Activated T-helper 17 cell treated with anti-CD3 and anti-CD28 coated beads, Interleukin-2, amount 50 U/mL, for 72 hours (primary cell): Measurements from ENCODE around the gene TCEA2. TPM values are rescaled to one million over a fixed set of nuclear protein-coding genes. Genes with fewer than 3 reads are reported as not detected.

Experiments
- ATAC-seq: fragments of 150-1000 bp; cut with Tn5 transposase; replicated peaks from 2 replicates; pipeline ENCODE4 v1.10.0; 2021; ENCODE audit warnings: mild to moderate bottlenecking, moderate library complexity
- H3K27ac Mint-ChIP-seq: one replicate; pipeline ENCODE4 v1.8.0; 2022; ENCODE audit warnings: mixed read lengths
- H3K27me3 Mint-ChIP-seq: one replicate; pipeline ENCODE4 v1.8.0; 2022; ENCODE audit warnings: mixed read lengths
- H3K36me3 Mint-ChIP-seq: one replicate; pipeline ENCODE4 v1.8.0; 2022; ENCODE audit warnings: low read depth, mild to moderate bottlenecking, mixed read lengths
- H3K4me1 Mint-ChIP-seq: one replicate; pipeline ENCODE4 v1.8.0; 2022; ENCODE audit warnings: mixed read lengths
- H3K4me3 Mint-ChIP-seq: one replicate; pipeline ENCODE4 v1.8.0; 2022; ENCODE audit warnings: mild to moderate bottlenecking, mixed read lengths
- H3K9me3 Mint-ChIP-seq: one replicate; pipeline ENCODE4 v1.8.0; 2022; ENCODE audit warnings: mixed read lengths
- total RNA-seq, 2 donors: library from RNA; stranded (reverse); gene quantifications; one replicate each; pipeline ENCODE4 v1.2.3, GENCODE V29; 2022

The TCEA2 gene
- total RNA-seq, 2 donors from 2014 or later, result 52.0 to 79.9 TPM

DNA sequence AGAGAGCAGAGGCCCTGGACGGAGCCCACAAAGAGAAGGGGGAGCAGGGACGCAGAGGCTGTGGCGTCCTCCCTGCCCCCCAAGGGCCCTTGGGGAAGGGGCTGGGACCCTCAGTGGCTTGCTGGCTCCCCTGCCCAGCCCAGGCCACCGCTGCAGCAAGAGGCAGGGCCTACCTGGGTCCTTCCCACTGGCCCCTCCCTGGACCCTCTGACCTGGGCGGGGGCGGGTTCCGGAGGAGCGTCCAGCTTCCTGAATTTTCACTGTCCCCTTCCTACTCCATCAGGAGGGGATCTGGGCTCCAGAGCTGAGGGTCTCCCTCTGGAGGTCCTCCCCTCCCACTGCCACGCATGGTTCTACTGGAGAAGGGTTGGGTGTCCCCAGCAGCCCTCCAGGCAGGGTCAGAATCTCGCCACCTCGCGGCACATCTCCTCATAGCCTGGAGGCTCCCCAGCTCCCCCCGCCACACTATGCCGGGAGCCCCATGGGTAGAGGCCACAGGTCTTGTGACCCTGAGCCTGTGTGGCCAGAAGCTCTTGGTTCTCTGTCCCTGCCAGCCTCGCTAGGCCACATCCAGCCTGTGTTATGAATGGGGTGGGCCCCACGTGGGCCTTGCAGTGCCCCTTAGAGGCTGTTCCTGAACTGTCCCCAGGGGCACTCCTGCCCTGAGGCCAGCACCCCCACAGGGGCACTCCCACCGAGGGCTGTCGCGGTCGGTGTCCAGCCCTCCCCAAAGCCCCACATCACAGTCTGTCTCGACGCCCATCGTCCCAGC, 12.6 kb upstream of the TCEA2 start:
- Mint-ChIP-seq H3K4me3 (peak overlapping the region; percentile 17), H3K27ac (no peak overlapping the region), H3K36me3 (no peaks in the 10 kb centered on the region), H3K9me3 (no peaks in the 10 kb centered on the region), H3K4me1 (peaks cover 4% of the 10 kb centered on the region), H3K27me3 (peaks cover 30% of the 10 kb centered on the region)
- ATAC-seq, result no peak

DNA sequence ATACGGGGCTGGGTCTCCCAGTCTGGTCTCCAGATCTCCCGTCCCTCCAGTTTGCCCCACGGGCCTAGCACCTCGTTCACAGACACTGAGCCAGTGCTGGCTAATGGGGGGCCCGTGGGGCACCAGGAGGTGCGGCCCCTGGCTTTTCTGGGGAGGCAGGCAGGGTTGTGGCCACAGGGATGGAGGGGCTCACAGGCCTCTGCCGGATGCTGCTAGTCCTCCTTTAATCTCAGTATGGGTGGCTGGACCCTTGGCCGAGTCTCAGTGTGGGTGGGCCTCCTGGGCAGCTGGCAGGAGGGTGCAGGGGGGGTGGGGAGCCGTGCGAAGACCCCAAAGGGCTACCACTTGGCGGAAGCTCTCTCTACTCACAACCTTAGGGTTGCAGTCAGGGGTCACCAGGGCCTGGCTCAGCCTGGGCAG, 12.0 kb upstream of the TCEA2 start:
- no peak for ATAC-seq
- H3K27me3 Mint-ChIP-seq, result peaks cover 28% of the 10 kb centered on the region

DNA sequence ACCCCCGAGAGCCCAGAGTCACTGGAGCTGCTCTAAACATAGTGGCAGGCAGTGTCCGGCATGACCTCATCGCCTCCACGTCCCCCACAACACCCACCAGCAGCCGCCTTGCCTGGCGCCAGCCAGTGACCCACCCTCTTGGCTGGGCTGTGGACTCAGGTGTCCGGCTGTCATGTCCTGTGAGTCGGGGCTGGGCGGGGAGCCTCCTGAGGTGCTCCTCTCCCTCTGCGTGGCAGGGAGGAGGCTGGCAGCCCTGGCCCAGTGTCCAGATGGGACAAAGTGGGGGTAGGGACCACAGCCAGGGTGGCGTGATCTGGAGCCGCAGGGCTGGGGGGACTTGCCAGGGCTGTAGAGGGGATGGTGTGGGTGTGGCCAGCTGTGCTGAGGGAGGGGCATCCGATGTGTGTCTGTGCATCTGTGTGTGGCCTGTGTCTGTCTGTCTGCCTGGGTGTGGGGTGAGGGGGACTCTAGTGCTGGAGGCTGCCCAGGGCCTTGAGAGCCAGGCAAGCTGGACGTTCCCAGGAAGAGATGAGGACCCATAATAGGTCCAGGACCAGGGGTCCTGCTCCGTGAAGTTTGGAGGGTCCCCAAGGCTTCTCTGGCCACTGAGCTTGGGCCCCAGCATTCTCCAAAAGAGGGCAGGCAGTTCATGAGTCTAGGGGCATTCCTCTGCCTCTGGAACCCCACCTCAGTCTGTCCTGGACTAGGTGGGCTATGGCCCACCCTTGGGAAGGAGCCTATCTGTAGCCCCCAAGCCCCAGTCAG, 11.3 kb upstream of the TCEA2 start:
- Mint-ChIP-seq H3K27me3 (peaks cover 22% of the 10 kb centered on the region), H3K4me1 (peaks cover 4% of the 10 kb centered on the region), H3K4me3 (no peak overlapping the region), H3K27ac (no peak overlapping the region), H3K36me3 (no peaks in the 10 kb centered on the region), H3K9me3 (no peaks in the 10 kb centered on the region)
- no peak for ATAC-seq

More for the DNA sequence above, 12.0 kb upstream of the TCEA2 start:
- no peak overlapping the region for H3K27ac Mint-ChIP-seq
- no peak overlapping the region for H3K4me3 Mint-ChIP-seq
- H3K9me3 Mint-ChIP-seq, result no peaks in the 10 kb centered on the region
- no peaks in the 10 kb centered on the region for H3K36me3 Mint-ChIP-seq
- H3K4me1 Mint-ChIP-seq, result peaks cover 4% of the 10 kb centered on the region

DNA sequence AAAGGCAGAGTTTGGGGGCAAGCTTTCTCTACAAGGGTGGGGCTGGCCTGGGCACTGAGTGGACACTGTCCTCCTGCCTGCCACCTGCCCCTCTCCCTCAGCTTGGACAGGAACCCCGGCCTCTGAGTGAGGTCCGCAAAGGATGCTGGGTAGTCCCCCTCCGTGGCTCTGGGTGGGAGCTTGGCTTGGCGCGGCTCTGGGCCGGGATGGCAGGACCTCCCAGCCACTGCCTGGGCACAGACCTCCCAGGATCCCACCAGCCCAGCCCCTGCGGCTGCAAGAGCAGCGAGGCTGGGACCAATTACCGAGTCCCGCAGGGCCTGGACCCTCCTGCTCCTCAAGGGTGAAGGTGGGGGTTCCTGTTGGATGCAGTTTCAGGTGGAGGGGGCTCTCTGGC, 10.7 kb upstream of the TCEA2 start:
- H3K4me3 Mint-ChIP-seq, result no peak overlapping the region
- peaks cover 4% of the 10 kb centered on the region for H3K4me1 Mint-ChIP-seq
- H3K9me3 Mint-ChIP-seq, result no peaks in the 10 kb centered on the region
- H3K36me3 Mint-ChIP-seq, result no peaks in the 10 kb centered on the region
- no peak overlapping the region for H3K27ac Mint-ChIP-seq
- ATAC-seq, result no peak
- peaks cover 16% of the 10 kb centered on the region for H3K27me3 Mint-ChIP-seq

DNA sequence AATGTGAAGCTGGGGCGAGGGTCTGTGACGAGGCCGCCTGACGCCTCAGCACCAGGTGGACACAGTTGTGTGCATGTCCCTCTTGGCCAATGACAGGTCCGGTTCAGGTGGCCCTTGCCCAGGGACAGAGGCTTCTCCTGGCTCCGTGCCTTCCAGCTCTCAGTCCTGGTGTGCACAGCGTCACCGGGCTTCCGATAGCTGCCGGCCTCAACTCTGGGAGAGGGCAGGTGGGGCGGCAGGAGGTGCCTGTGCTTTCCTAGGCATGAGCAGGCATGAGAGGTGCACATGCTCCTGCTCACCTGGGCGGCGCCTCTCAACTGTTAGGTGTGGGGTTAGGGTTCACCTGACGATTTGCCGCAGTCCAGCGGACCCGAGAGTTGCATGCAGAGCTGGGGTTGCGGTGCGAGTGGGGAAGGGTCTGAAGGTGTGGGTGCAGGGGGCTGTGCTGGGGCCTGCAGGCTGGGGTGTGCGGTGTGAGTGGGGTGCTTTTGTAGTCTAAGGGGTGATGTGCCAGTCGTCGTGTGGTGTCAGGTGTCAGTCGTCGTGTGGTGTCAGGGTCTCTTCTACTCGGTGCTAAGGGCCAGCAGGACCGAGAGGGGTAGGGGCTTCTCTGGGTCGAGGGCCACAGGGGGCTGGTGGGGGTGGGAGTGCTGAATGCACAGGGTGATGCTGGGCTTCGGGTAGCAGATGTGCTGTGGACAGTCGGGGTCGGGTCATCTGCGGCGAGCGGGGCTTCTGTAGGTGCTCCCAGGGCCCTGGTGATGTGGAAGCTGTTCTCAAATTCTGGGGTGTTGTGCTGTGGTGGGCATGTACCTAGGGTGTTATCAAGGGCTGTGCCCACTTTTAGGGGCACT, 9.8 kb upstream of the TCEA2 start:
- H3K36me3 Mint-ChIP-seq, result peaks cover under 1% of the 10 kb centered on the region
- ATAC-seq, result no peak
- H3K27me3 Mint-ChIP-seq, result peaks cover 11% of the 10 kb centered on the region
- no peak overlapping the region for H3K4me3 Mint-ChIP-seq
- no peak overlapping the region for H3K27ac Mint-ChIP-seq
- no peaks in the 10 kb centered on the region for H3K9me3 Mint-ChIP-seq
- peaks cover 4% of the 10 kb centered on the region for H3K4me1 Mint-ChIP-seq

DNA sequence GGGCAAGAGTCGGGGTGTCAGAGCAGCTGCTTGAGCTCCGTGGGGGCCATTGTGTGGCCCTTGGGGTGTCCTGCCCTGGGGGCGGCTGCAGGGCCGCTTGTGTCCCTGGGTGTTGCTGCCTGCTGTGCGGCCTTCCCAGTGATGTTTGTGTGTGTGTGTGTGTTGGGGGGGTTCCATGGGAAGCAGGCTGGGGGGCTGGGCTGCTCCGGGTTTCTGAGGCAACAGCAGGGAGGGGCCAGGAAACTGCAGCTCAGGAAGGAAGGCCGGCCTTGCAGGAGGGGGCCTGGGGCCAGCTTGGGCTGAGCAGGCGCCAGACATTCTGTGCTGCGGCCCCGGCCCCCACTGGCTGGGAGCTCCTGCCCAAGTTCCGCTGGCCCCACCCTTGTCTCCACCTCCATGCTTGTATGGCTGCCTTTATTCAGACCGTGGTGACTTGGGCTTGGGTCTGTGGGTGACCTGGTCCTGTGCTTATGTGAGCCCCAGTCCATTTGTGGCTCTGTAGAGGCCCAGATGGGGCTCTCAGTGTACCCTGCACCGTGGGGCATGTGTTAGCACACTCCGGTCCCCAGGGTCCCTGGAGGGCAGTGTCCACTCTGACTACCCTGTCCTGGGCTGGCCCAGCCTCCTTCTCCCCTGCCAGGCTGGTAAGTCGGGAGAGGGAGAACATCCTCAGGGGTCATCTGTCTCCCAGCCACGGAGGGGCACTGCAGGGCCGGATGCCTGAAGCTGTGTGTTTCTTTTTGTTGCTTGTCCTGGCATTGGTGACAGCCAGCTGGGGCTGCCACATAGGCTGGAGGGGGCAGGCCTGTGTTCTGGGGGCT, 8.9 kb upstream of the TCEA2 start:
- peaks cover 11% of the 10 kb centered on the region for H3K27me3 Mint-ChIP-seq
- peaks cover 5% of the 10 kb centered on the region for H3K36me3 Mint-ChIP-seq
- H3K4me3 Mint-ChIP-seq, result no peak overlapping the region
- no peak overlapping the region for H3K27ac Mint-ChIP-seq
- peaks cover 4% of the 10 kb centered on the region for H3K4me1 Mint-ChIP-seq
- H3K9me3 Mint-ChIP-seq, result no peaks in the 10 kb centered on the region
- ATAC-seq, result no peak

DNA sequence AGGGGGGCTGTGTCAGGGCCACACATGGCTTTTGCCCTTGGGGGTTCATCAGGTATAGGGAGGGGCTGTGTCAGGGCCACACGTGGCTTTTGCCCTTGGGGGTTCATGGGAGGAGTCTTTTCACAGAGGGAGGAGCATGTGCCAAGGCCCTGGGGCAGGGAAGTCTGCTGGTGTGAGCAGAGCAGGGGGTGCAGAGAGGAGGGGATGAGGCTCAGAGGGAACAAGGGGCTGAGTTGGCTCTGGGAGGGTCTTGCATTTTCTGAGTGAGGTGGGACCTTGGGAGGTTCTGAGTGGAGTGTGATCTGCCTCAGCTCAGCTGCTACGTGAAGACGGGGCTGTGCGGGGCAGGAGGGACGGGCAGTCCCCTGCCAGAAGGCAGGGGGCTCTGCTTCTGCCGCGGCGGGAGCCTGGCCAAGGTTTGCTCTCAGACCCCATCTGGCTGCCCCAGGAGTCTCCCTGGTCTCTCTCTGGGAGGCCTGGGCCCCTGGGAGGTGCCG, 7.6 kb upstream of the TCEA2 start:
- Mint-ChIP-seq H3K4me1 (peaks cover 4% of the 10 kb centered on the region), H3K36me3 (peaks cover 5% of the 10 kb centered on the region), H3K4me3 (peak overlapping the region; percentile 14), H3K27me3 (peaks cover 11% of the 10 kb centered on the region), H3K9me3 (no peaks in the 10 kb centered on the region), H3K27ac (no peak overlapping the region)
- no peak for ATAC-seq

DNA sequence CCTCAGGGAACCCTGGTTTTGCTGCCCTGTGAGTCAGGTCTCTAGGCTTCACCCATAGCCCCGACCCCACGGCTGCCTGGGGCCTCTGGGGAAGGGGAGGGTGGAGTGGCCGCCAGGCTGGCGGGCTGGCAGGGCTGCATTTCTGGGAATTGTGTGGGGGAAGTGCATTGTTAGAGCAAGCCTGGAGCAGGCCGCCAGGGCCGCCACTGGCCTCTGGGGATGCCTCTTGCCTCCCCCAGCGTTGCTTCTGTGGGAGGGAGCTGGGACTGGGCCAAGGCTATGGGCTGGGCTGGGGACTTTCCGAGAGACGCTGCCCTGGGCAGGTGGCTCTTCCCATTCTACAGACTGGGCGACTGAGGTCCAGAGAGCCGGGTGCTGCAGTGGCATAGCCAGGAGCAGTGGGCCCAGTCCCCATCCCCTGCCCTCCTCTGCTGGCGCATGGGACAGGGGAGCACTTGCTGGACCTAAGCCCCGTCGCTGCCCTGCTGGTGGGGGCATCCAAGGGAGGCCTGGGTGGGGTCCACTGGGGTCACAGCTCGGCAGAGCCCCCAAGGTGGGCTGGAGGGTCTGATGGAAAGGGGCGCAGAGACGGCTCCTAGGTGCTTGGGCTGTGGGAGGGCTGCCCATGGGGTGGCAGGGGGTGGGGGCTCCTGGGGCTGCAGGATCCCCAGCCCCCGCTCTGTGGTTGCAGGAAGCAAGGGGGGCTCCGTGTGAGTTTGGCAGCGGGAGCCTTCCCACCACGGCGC, 6.9 kb upstream of the TCEA2 start:
- H3K9me3 Mint-ChIP-seq, result no peaks in the 10 kb centered on the region
- no peak overlapping the region for H3K27ac Mint-ChIP-seq
- peaks cover 8% of the 10 kb centered on the region for H3K27me3 Mint-ChIP-seq
- no peak for ATAC-seq
- no peak overlapping the region for H3K4me3 Mint-ChIP-seq
- peaks cover 5% of the 10 kb centered on the region for H3K36me3 Mint-ChIP-seq
- peaks cover 4% of the 10 kb centered on the region for H3K4me1 Mint-ChIP-seq

DNA sequence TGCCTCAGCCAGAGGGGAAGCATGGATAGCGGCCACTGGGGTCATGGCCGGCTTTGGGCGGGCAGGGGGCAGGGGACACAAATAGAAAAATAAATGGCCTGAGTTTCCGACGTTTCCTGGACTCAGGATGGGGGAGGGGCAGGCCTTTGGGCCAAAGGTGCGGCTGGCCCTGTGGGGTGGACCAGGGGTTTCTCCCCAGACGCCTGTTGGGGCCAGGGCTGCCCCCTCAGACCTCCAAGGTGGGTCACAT, 6.4 kb upstream of the TCEA2 start:
- peaks cover 8% of the 10 kb centered on the region for H3K27me3 Mint-ChIP-seq
- peaks cover 4% of the 10 kb centered on the region for H3K4me1 Mint-ChIP-seq
- H3K36me3 Mint-ChIP-seq, result peaks cover 5% of the 10 kb centered on the region
- H3K4me3 Mint-ChIP-seq, result peak overlapping the region; percentile 83
- H3K27ac Mint-ChIP-seq, result no peak overlapping the region
- ATAC-seq, result no peak
- no peaks in the 10 kb centered on the region for H3K9me3 Mint-ChIP-seq

DNA sequence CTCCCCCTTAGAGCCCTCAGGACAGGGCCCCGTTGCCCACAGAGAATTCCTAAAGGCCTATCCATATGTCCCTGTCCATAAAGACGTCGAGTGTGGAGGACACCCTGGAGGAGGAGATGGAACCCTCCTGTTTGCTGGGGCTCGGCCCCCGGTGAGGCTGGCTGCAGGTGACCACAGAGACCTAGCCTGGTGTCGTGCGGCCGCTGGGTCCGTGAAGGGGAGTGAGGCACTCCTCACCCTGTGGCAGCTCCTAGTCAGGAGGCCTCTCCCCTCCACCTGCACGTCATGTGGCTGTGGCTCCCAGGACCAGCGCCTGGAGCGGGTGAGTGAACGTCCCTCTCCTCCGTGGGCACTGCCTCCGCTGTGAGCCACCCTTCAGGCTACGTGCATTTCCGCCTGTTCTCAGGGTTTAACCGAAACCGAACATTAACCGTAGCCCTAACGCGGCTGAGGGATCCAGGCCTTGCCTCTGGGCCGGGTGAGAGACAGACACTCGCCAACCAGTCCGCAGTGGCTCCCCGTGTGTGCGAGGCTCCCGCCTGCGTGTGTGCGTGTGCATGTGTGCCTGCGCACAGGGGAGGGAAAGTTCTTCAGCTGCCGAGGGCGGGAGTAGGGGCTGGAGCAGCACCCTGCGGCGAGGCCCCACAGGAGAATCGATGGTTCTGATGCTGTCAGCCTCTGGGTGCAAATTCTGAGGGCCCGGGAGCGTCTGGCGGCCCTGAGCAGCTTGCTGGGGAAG, 5.9 kb upstream of the TCEA2 start:
- peak overlapping the region; percentile 76 for H3K27ac Mint-ChIP-seq
- peak overlapping the region; percentile 83 for H3K4me3 Mint-ChIP-seq
- H3K4me1 Mint-ChIP-seq, result peaks cover 4% of the 10 kb centered on the region
- peaks cover 8% of the 10 kb centered on the region for H3K27me3 Mint-ChIP-seq
- peaks cover 5% of the 10 kb centered on the region for H3K36me3 Mint-ChIP-seq
- ATAC-seq, result peak; percentile 69
- H3K9me3 Mint-ChIP-seq, result no peaks in the 10 kb centered on the region

DNA sequence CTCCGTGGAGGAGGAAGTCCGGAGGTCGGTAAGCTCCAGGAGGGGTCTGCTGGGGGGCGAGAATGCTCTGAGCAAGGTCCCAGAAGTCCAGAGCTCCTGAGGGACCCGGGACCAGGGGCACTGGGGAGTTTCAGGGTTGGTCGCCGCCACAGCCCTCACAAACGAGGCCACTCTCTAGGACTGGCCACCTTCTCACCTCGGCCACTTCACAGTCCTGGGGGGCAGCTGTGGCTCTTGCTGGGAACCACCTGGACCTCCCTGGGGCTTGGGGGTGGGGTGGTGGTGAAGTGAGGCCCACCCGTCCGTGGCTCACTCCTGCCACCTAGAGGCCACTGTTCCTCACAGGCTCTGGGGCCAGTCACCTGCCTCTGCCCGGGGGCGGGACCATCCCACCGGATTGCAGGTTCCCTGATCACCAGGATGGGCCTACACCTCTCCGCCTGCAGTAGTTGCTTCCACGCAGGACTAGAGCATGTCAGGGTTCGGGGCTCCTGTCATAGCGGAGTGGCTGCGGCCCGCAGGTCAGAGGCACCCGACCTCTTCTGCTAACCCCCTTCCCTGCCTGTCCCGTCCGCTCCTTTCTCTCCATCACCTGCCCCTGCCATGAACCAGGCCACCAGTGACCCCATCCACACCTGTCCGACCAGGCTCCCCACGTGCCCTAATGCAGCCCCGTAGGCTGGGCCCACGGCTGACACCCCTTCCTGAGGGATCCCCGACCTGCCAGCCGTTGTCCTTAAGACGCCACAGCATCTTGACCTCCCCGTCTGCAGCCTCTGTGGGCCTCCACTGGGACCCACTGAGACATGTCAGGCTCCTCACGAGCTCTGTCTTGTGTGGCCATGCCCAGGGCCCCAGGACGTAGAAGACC, 5.1 kb upstream of the TCEA2 start:
- H3K36me3 Mint-ChIP-seq, result peaks cover 5% of the 10 kb centered on the region
- no peaks in the 10 kb centered on the region for H3K9me3 Mint-ChIP-seq
- H3K27me3 Mint-ChIP-seq, result peaks cover 8% of the 10 kb centered on the region
- peak overlapping the region; percentile 83 for H3K4me3 Mint-ChIP-seq
- peaks cover 4% of the 10 kb centered on the region for H3K4me1 Mint-ChIP-seq
- peak overlapping the region; percentile 76 for H3K27ac Mint-ChIP-seq
- peak; percentile 79 for ATAC-seq

DNA sequence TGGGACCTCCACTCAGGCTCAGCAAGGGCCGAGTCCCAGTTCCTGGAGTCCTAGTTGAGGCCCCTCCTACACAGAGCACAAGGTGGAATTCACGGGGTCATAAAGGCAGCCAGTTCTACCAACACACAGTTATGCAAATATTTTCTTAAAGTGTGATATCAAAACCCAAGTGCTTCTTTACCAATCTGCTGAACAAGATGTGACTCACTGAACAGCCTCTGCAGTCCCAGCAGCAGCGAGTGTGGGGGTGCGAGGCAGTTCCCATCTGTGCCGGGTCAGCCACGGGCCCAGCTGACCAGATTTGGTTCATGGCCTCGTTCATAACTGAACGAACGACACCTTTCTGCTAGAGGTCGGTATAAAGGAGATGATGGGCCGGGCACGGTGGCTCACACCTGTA, 4.5 kb upstream of the TCEA2 start:
- Mint-ChIP-seq H3K27ac (peak overlapping the region; percentile 51), H3K27me3 (peaks cover 2% of the 10 kb centered on the region), H3K4me3 (peak overlapping the region; percentile 83), H3K36me3 (peaks cover 5% of the 10 kb centered on the region), H3K4me1 (peaks cover under 1% of the 10 kb centered on the region), H3K9me3 (no peaks in the 10 kb centered on the region)
- peak; percentile 20 for ATAC-seq
